HG02678 (cell line): ENCODE data around the gene GNB1L.
"Not testable (repeated sequence)": the region's sequence is repeated elsewhere in the genome, so short reads cannot be mapped to it uniquely, and the experiment has no call there.

ENCODE experiments used
- ATAC-seq: cut with Tn5 transposase; IDR thresholded peaks from one replicate; pipeline ENCODE4 v1.9.1; 2021; ENCODE audit warnings: mild to moderate bottlenecking, moderate library complexity; ENCODE audit not compliant: unreplicated experiment

GNB1L gene

DNA sequence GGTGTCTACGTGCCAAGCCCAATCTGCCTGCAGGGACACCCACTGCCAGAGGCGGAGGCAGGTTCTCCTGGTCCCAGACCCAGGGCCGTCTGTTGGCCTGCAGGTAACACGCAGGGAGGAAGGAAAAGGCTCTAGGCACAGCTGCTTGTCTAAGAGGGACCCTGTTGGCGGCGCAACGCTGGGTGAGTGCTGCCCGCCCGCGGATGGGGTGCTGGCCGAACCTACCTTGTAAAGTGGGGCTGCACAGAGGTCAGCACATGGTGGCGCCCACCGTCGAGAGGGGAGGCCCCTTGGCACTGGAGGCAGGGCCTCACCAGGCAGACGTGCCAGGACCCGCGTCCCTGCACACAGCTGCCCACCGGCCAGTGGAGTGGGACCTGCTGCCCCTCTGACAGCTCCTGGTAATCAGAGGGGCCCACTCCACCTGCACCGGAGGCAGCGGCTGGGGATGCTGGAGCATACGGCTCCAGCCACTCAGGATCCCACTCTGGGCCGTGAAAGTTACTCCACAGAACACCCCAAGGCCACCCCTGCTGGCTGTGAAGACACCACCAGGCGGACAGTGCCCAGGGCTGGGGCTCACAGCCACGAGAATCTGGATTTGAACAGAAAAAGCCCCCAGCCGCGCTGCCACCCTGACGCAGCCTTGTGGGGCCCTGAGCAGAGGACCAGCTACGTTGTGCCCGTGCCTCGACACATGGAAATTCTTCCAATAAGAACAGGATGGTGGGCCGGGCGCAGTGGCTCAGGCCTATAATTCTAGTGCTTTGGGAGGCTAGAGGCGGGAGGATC lies 70.1 kb downstream of the GNB1L start:
- no peak for ATAC-seq

DNA sequence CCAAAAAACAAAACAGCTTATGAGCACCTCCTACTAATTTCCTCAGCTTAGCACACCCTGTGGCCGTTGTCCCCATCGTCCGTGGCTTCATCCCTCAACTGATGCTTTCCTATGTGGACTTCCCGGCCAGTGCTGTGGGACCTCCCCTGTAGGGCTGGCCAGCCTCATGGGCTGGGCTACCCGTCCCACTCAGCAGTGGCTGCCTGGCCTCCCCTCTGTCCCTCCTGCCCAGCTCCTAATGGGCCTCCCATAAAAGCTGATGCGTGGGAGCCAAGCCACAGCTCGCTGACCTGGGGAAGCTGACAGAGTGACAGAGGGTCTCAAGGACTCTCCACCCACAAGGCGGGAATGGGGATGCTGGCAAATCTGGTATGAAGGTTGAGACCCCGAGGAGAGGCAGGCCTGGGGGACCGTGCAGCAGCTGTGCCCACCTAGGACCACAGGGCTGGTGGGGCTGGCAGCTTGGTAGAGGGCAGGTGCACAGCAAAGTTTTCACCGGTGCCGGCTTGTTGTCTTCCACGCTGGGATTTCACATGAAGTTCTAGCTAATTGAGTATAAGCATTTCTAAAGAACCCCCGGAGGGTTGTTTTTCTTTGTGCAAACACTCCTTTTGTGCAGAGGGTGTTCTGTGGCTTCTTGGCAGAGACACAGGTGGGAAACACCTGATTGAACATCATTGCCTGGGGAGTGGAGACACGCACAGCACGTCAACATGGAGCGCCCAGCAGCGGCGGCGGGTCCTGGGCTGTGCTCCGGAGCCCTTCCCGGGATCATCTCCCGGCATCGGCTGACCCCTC lies 70.9 kb downstream of the GNB1L start:
- no peak for ATAC-seq

DNA sequence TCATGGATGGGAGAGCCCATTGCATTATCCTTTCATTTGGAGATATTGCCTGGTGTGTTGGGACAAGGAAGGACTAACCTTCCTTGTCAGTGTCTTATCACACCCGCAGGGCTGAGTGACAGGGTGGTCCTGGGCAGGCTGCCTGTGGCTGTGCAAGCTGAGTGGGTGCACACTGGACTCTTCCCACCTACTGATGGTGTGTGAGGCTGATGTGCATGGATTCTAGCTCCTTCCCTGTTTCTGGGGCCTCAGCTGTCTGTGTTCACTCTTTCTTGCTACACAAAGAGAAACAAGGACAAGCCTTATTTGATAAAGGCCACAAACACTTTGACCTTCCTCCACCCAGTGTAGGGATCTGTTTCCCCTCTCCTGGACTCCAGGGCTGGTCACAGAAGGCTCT lies 72.1 kb downstream of the GNB1L start:
- ATAC-seq: no peak

DNA sequence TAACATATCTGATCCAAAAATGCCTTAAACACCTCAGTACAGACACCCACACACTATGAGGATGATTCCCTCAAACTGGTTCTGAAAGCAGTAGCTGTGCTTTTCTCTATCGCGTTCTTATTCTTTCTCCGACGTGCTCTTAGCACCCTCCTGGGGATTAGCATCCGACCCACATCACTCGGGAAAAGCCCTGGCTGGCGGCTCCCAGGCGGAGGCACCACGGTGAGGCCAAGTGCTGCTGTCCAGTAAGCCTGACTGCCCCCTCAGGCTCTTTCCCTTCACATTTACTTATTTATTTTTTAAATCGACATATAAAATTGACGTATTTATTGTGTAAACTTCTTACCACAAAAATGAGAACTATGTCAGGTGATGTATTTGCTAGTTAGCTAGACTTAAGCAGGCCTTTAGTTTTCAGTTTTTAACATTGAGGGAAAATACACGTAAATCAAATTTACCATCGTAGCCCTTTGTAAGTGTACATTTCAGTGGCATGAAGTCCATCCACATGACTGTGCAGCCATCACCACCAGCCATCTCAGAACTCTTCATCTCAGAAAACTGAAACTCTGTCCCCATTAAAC lies 74.9 kb downstream of the GNB1L start:
- ATAC-seq: no peak

DNA sequence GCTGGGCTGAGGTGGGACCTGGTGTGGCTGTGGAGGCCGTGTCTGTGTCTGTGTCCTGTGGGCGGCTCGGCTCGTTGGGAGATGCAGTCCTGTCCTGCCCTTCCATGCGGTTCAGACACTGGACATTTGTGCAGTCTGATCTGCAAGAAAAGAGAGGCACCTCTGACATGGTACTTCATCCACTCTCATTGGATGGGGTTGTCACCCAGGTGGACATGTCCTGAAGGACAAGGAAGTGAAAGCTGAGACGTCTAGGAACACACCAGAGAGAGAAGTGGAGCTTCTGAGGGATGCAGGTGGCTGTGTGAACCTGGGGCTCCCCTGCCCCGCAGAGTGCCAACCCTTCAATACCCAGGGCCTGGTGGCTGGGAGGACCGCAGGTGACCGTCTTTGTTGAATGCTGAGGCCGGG lies 75.7 kb downstream of the GNB1L start:
- no peak for ATAC-seq

DNA sequence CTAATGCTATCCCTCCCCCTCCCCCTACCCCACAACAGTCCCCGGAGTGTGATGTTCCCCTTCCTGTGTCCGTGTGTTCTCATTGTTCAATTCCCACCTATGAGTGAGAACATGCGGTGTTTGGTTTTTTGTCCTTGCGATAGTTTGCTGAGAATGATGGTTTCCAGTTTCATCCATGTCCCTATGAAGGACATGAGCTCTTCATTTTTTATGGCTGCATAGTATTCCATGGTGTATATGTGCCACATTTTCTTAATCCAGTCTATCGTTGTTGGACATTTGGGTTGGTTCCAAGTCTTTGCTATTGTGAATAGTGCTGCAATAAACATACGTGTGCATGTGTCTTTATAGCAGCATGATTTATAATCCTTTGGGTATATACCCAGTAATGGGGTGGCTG lies 77.5 kb downstream of the GNB1L start:
- ATAC-seq: not testable (repeated sequence)

DNA sequence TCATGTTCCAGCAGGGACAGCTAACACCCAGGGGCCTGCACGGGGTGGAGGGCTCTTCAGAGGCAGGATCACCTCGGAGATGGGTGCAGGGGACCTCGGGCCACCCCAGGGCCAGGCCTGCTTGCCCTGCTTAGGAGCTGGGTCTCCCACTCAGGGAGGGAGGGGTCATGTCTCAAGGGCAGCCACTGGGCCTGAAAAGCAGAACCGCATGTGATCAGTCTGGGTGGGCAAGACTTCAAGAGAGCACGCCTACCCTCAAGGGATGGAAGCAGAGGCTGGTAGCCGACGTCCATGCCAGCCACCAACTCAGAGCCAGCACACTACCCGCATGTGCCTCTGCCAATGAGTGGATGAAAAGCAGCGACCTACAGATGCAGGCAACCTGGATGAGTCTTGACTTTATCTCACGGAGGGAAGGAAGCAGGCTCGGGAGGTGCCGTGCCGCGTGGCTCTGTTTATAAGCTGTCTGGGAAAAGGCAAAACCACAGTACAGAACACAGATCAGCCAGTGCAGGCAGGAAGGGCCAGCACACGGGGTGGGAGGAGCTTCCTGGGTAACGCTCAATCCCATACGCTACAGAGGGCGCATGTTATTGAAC lies 78.1 kb downstream of the GNB1L start:
- no peak for ATAC-seq

DNA sequence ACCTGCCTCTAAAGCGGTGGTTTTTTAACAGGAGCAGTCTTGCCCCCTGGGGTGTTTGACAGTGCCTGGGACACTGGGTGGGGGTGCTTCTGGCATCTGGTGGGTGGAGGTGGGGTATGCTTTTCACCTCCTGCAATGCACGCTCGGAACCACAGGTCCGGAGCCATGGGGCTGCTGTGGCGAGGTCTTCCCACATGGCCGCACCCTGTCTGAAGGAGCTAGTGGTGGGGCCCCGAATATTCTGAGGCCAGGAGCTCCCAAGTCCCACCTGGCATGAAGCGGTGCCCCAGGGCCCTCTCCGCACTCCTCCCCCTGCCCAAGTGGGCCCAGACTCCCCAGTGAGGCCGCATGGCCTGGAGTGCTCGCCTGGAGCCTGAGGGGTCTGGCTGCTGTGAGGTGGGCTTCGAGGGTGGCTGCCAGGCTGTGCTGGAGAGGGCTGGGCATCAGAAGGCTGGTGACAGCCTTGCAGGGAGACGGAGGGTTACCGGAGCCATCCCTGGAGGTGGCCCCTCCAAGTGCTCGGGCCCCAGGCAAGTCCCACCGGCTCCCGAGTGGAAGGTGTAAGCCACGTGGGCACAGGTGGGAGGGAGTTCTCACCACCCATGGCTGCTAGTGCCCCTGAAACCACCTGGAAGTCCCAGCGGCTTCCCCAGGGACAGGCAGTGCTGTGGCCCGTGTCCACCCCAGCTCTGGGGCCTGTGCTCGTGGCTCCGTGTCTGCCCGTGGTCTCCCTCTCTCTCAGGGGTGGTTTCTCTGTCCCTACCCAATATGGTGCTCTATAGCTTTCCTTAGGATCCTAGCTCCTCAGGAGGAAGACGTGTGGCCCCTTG lies 79.0 kb downstream of the GNB1L start:
- no peak for ATAC-seq

DNA sequence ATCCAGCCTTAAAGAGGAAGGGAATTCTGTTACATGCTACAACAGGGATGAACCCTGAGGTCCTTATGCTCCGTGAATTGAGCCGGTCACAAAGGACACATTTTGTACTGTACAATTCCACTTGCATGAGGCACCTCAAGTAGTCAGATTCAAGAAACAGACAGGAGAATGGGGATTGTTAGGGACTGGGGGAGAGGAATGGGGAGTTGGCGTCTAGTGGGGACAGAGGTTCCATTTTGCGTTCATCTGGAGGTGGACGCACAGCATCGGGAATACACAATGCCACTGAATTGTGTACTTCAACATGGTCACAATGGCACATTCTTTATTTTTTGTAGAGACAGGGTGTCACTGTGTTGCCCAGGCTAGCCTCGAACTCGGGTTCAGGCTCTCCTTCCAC lies 80.0 kb downstream of the GNB1L start:
- no peak for ATAC-seq

DNA sequence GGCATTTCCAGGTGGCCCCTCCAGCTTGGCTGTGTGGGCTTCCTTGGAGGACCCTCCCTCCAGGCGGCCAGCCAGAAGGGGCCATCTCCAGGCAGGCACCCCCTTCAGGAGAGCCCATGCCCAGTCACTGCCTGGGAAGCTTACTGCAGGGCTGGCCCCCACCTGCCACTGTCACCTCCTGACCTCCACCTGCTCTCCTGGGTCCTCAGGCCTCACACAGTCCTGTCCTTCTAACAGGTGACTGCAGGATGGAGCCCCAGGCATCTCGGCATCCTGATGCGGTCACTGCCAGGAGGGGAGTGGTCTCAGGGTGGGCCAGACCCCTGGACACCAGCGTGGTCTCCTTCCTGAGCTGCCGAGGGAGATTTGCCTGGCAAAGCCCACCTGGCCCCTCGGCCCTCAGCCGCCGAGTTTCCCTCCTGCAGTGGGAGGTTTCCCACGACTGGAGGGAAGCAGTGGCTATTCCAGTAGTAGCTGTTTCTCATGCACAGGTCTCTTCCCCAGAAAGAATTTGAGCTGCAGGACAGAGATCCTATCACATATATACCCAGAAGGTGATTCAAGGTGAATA lies 81.1 kb downstream of the GNB1L start:
- ATAC-seq: no peak

DNA sequence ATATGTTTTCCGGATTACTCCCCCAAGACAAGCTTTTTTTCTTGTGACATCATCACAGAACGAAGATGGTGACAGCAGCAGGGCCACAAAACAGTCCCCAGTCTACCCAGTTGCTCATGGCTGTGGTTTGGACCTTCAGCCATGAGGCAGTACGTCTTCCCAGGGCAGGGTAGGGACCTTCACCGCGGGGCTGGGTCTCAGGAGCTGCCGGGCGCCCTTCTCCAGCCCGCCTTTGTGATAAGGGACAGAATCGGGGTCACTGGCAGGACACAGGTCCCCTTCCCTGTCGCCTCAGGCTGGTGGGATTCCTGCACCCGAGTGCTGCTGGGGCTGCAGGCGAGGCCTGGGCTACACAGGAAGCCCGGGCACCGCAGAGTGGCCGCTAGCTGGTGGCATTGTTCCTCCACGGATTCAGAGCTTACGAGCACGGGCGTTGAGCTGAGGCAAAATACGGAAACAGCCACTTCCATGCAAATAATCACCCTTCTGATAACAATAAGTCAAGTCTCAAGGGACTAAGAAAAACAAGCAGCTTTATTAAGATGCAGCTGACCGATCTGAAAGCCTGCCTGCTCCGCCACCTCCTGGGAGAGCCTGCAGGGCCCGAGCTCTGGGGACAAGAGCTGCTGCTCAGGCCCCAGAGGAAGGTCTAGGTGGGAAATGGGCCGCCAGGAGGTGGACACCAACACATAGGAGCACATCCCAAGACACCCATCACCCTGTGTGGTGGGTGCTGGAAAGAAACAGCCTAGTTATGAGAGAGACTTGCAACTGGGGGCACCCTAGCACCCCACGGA lies 81.8 kb downstream of the GNB1L start:
- ATAC-seq: peak; percentile 64

DNA sequence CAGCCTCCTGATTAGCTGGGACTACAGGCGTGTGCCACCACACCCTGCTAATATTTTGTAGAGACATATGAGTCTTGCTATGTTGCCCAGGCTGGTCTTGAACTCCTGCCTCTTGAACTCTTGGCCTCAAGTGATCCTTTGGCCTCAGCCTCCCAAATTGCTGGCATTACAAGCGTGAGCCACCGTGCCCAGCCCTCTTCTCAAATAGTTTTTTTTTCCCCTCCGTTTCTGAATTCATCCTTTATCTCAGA lies 82.3 kb downstream of the GNB1L start:
- no peak for ATAC-seq

DNA sequence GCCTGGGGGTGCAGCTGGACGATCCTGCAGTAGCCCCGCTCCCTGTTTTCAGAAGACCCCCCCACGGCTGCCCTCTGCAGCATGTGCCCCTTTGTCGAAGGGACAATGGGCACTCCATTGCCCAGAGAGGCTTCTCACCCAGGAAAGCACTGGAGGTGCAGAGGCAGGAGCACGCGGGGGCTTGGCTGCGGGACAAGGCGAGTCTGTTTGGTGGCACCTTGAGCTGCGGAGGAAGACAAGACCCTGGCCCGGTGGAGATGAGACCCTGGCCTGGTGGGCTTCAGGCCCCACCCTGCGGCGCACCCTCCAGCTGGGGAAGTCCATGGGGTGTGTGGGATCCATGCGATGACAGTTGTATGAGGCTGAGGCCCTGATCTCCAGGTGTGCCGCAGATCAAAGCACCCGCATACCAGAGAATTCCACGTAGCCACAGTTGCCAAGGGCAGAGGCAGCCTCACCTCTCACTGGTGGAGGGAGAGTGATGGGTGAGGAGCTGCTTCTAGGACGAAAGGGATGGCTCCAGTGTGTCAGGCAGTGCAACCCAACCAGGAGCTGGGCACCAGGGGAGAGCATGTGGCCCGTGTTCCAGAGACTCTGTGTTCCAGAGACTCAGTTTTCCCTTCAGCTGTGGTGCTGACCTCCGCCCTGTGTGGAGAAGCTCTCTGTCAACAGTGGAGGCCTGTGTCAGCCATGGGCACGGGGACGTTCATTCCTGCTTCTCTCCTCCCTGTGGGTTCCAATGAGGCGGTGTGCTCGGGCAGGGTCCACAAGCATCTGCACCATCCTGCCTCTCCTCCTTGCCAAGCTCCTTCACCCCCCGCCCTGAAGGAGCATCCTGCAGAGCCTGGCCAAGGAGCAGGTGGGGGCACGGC lies 84.1 kb downstream of the GNB1L start:
- no peak for ATAC-seq

DNA sequence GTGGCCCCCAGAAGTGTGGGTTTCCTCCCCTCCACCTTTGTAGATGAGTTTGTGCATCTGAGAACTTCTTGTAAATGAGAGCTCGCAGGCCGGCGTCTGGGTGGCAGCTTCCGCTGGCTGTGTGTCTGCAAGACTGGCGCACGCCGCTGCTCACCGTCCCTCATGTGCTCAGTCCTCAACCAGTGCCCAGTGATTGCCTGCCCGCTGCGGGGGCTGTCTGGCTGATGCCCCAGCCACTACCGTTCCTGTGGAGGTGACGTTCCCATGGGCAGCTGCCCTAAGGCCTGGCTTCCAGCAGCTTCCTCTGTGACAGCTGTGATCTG lies 85.3 kb downstream of the GNB1L start:
- ATAC-seq: no peak

DNA sequence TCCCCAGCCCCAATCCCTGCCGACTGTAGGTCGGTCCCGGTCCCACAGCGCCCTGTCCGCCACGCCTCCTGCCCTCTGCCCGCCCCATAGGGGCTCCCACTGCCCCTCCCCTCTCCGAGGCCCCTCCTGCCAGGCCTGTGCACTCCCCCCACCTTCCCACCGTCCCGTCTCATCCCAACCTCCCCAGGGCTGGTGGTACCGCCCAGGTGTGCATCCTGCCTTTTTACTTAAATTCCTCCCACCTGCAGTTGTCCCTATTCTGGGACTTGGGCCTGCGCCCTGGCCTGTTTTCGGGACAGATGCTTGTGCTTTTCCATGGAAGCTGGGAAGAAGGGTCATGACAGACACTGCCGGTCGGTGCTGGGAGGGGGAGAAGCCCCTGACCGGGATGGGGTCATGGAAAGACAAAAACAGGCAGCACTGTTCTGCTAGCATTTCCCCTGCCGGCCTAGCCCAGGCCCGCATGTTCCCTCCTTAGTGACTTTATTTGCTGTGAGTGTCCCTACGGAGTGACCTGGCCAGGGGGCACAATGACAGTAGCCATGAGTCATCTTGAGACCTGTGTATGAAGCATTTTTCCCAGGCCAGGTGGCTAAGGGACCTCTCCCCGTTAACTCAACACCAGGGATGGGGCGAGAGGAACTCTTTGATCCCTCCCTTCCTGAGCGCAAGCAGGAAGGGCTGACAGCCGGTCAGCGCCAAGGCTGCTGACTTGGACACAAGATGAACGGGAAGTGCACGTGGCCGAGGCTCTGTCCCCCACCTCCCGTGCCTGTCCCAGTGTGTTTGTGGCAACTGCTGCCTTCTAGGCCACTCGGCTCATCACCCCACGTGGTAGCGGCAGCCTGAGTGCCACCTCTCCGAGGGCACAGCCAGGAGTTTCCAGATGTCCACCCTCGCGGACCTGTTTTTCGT lies 87.0 kb downstream of the GNB1L start:
- ATAC-seq: no peak

DNA sequence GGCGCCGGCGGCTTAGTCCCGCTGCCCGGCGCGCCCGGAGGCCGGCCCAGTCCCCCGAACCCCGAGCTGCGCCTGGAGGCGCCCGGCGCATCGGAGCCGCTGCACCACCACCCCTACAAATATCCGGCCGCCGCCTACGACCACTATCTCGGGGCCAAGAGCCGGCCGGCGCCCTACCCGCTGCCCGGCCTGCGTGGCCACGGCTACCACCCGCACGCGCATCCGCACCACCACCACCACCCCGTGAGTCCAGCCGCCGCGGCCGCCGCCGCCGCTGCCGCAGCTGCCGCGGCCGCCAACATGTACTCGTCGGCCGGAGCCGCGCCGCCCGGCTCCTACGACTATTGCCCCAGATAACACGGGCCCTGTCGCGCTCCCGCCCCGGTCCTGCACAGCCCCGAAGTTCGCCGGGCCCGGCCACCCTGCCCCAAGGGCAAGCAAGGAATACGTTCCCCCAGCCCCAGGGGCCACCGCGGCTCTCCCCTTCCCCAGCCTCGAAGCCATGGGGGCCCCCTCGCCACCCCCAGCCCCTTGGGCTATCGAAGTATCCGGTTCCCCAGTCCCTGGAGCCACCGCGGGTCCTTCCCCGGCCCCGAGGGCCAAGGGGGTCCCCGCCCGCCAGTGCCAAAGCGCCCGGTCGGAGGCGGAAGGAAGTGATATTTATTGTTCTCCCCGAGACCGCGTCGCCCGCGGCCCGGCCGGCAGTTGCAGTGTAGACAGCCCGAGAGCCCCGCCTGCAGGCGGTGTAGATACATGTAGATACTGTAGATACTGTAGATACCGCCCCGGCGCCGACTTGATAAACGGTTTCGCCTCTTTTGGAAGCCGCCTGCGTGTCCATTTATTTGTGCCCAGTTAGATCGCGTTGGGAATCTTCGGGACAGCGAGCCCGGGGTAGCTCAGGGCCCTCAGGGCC lies 87.9 kb downstream of the GNB1L start:
- ATAC-seq: no peak

DNA sequence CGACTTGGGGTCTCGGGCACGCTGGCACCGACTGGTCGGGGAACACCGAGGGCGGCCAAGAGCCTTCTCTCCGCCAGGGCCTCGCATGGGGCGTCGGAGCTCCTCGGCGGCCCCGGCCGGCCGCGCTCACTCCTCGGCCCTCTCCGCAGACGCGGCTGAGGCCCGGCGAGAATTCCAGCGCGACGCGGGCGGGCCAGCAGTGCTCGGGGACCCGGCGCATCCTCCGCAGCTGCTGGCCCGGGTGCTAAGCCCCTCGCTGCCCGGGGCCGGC lies 88.5 kb downstream of the GNB1L start:
- ATAC-seq: no peak
